ENCODE measurements around the gene ERBIN.
"Not testable (repeated sequence)": the region's sequence is repeated elsewhere in the genome, so short reads cannot be mapped to it uniquely, and the experiment has no call there.

The ERBIN gene

GRCh38 chr5:65919773-65920172 lies 6.6 kb upstream of the ERBIN start:
- DNase-seq (ENCODE audit: low read depth): no peak

DNA sequence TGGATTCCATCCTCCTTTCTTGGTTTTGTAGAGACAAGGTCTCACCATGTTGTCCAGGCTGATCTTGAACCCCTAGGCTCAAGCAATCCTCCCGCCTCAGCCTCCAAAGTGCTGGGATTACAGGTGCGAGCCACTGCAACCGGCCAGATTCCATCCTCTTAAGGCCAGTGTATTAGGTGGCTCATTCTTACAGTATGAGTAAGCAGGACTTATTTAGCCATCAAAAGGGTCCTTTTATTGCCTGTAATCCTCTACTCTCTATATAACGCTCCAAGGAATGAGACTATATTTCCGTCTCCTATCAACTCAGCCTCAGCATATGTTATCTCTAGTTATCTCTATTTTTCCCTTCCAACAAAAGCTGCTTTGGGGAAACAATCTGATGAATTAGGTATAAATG lies 3.0 kb upstream of the ERBIN start:
- no peak for DNase-seq (ENCODE audit: low read depth)

- no peak for DNase-seq (ENCODE audit: low read depth)
These were observed 1.9 kb upstream of the ERBIN start for GRCh38 chr5:65924366-65925043.

GRCh38 chr5:65925044-65925600 lies 1.3 kb upstream of the ERBIN start:
- peak; percentile 63 for DNase-seq (ENCODE audit: low read depth)

- DNase-seq (ENCODE audit: low read depth): peak; percentile 72
These were observed 637 bp upstream of the ERBIN start for GRCh38 chr5:65925601-65926275.

GRCh38 chr5:65926893-65927292 lies 518 bp downstream of the ERBIN start:
- DNase-seq (ENCODE audit: low read depth): no peak

GRCh38 chr5:65927503-65928321 lies 1.3 kb downstream of the ERBIN start:
- no peak for DNase-seq (ENCODE audit: low read depth)

DNA sequence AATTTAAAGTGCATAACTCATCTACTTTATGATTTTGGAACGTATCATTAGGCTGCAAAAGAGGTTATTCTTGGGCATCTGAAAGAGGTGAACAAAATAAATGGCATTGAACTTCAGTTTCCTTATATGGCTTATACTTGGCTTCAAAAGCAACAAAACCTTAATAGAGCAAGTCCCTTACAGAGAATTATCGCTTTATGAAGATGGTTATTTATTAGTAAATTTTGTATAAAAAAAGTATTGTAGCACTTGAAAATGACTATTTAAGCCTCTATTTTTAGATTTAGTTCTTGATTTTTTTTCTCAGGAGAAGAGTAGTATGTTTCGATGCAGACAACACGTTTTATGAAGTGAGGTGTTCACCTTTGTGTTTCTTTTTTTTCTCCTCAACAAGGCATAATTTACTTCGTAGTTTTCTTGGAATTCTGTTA lies 2.0 kb downstream of the ERBIN start:
- no peak for DNase-seq (ENCODE audit: low read depth)

- no peak for DNase-seq (ENCODE audit: low read depth)
These were observed 2.5 kb downstream of the ERBIN start for GRCh38 chr5:65928860-65929259.

DNA sequence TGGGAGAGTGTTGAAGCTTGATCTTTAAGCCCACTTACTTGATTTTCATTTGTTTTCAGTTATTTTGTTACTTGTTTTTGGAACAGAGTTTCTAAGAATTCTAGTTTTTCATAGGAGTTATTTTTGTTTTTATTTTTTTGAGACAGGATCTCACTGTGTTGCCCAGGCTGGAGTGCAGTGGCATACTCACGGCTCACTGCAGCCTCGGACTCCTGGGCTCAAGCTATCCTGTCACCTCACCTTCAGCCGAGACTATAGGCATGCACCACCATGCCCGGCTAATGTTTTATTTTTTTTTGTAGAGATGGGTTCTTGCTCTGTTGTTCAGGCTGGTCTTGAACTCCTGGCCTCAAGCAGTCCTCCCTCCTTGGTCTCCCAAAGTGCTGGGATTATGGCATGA lies 6.3 kb downstream of the ERBIN start:
- no peak for DNase-seq (ENCODE audit: low read depth)

GRCh38 chr5:65933295-65933694 lies 6.9 kb downstream of the ERBIN start:
- DNase-seq (ENCODE audit: low read depth): no peak

GRCh38 chr5:65938256-65938655 lies 11.9 kb downstream of the ERBIN start:
- no peak for DNase-seq (ENCODE audit: low read depth)

- no peak for DNase-seq (ENCODE audit: low read depth)
These were observed 17.4 kb downstream of the ERBIN start for GRCh38 chr5:65943771-65944170.

DNA sequence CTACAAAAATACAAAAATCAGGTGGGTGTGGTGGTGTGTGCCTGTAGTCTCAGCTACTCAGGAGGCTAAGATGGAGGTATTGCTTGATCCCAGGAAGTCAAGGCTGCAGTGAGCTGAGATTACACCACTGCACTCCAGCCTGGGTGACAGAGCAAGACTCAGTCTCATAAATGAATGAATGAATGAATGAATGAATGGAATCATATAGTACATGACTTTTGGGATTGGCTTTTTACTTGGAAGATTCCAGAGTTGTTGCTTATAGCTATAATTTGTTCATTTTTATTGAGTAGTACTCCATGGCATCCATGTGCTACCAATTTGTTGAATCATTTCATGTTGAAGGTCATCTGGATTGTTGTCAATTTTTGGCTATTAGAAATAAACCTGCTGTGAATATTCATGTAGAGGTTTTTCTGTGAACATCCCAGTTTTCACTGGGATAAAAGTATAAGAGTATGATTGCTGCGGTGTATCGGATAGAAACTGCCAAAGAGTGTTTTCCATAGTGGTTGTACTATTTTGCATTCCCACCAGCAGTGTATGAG lies 19.9 kb downstream of the ERBIN start:
- no peak for DNase-seq (ENCODE audit: low read depth)

- DNase-seq (ENCODE audit: low read depth): no peak
These were observed 21.9 kb downstream of the ERBIN start for GRCh38 chr5:65948115-65948747.

- DNase-seq (ENCODE audit: low read depth): no peak
These were observed 25.0 kb downstream of the ERBIN start for GRCh38 chr5:65951330-65951729.

GRCh38 chr5:65952259-65952658 lies 25.9 kb downstream of the ERBIN start:
- DNase-seq (ENCODE audit: low read depth): no peak

GRCh38 chr5:65954200-65954599 lies 27.8 kb downstream of the ERBIN start:
- DNase-seq (ENCODE audit: low read depth): no peak

- no peak for DNase-seq (ENCODE audit: low read depth)
These were observed 29.4 kb downstream of the ERBIN start for GRCh38 chr5:65955746-65956145.

- not testable (repeated sequence) for DNase-seq (ENCODE audit: low read depth)
These were observed 31.3 kb downstream of the ERBIN start for GRCh38 chr5:65957703-65958102.

GRCh38 chr5:65961633-65962032 lies 35.3 kb downstream of the ERBIN start:
- no peak for DNase-seq (ENCODE audit: low read depth)

Data from activated T-cell treated with anti-CD3 and anti-CD28 coated beads for 48 hours (primary cell).